HCT116 (cell line): ENCODE data around the gene MBNL2.

ENCODE experiments used
- ATF3 ChIP-seq: IDR thresholded peaks from 2 replicates; pipeline ENCODE4 v1.6.1; 2012
- CBX3 ChIP-seq: IDR thresholded peaks from 2 replicates; pipeline ENCODE4 v1.6.1; 2012; ENCODE audit warnings: low read depth
- CTCF ChIP-seq, 3 experiments: fragments of 200-600 bp in 1 of 3; sonication (generic) in 1 of 3; IDR thresholded peaks in 2 of 3; conservative IDR thresholded peaks in 1 of 3; 2 replicates each; pipeline ENCODE4 v1.5.1; 2012 to 2017; ENCODE audit warnings: low read depth in 2 of 3, low read length in 2 of 3, antibody characterized with exemption in 1 of 3, borderline replicate concordance in 1 of 3, control low read depth in 1 of 3, mild to moderate bottlenecking in 1 of 3, mixed read lengths in 1 of 3, mixed run types in 1 of 3, moderate library complexity in 1 of 3; ENCODE audit not compliant: insufficient read depth in 1 of 3
- EGR1 ChIP-seq: IDR thresholded peaks from 2 replicates; pipeline ENCODE4 v1.6.1; 2012; ENCODE audit warnings: low read depth
- EZH2 ChIP-seq: fragments of 200-600 bp; sonication (generic); IDR thresholded peaks from 2 replicates; pipeline ENCODE4 v1.6.1; 2017; ENCODE audit warnings: antibody characterized with exemption, mixed run types
- EZH2phosphoT487 ChIP-seq: fragments of 200-600 bp; IDR thresholded peaks from 2 replicates; pipeline ENCODE4 v1.6.1; 2018; ENCODE audit warnings: antibody characterized with exemption, borderline replicate concordance
- POLR2A ChIP-seq: IDR thresholded peaks from 2 replicates; pipeline ENCODE4 v1.7.0; 2011; ENCODE audit warnings: borderline replicate concordance; ENCODE audit not compliant: insufficient read depth, insufficient read length; ENCODE audit errors: extremely low read depth
- POLR2AphosphoS5 ChIP-seq: IDR thresholded peaks from 2 replicates; pipeline ENCODE4 v1.6.1; 2011; ENCODE audit warnings: mild to moderate bottlenecking, low read depth, low read length, moderate library complexity
- REST ChIP-seq: IDR thresholded peaks from 2 replicates; pipeline ENCODE4 v1.6.1; 2012; ENCODE audit warnings: low read depth
- SIN3A ChIP-seq: IDR thresholded peaks from 2 replicates; pipeline ENCODE4 v1.6.1; 2012; ENCODE audit warnings: low read depth
- TCF7L2 ChIP-seq: IDR thresholded peaks from 2 replicates; pipeline ENCODE4 v1.7.0; 2011; ENCODE audit warnings: borderline replicate concordance, inconsistent platforms; ENCODE audit not compliant: insufficient read depth, insufficient read length; ENCODE audit errors: extremely low read depth
- YY1 ChIP-seq: IDR thresholded peaks from 2 replicates; pipeline ENCODE4 v1.6.1; 2011; ENCODE audit warnings: low read length, low read depth, moderate library complexity, mild to moderate bottlenecking; ENCODE audit not compliant: insufficient replicate concordance; ENCODE audit errors: extremely low read depth
- ZFX ChIP-seq: fragments of 450-650 bp; IDR thresholded peaks from 2 replicates; pipeline ENCODE4 v1.6.1; 2017
- ZNF274 ChIP-seq: fragments of 200-500 bp; sonication (Bioruptor generic); IDR thresholded peaks from 2 replicates; pipeline ENCODE4 v1.6.1; 2014; ENCODE audit warnings: mild to moderate bottlenecking, low read depth, low read length, inconsistent platforms

GRCh38 chr13:97440598-97441170 is 218.6 kb downstream of the MBNL2 start:
- TF ChIP-seq CTCF (IDR thresholded peaks at IDR 0.05 in 2 of 3, conservative IDR thresholded peaks at IDR 0.05 in 1 of 3; ENCODE audit: borderline replicate concordance in 1 of 3, insufficient read depth in 1 of 3, low read depth in 2 of 3, low read length in 2 of 3) (no peak), YY1 (no peak), EZH2 (no peak), ZFX (no peak), POLR2A (no peak), ATF3 (no peak), REST (no peak), ZNF274 (no peak), EZH2phosphoT487 (no peak), POLR2AphosphoS5 (no peak), EGR1 (no peak), CBX3 (no peak), SIN3A (no peak), TCF7L2 (no peak)
